Left lobe of liver (tissue), 2 donors: ENCODE measurements around the gene CDKL4. TPM values are rescaled to one million over a fixed set of nuclear protein-coding genes. Genes with fewer than 3 reads are reported as not detected.
"Not testable (repeated sequence)": the region's sequence is repeated elsewhere in the genome, so short reads cannot be mapped to it uniquely, and the experiment has no call there.

Experiments
- ATAC-seq: fragments of 200-7000 bp; cut with Tn5 transposase; one replicate; pipeline ENCODE4 v1.9.1; 2020; ENCODE audit warnings: mild to moderate bottlenecking, moderate library complexity
- DNase-seq: peaks from one replicate; pipeline ENCODE4 v3.0.0-alpha.2; 2020; ENCODE audit warnings: low spot score
- total RNA-seq: library from RNA; stranded (reverse); gene quantifications from one replicate; pipeline ENCODE4 v1.2.1, GENCODE V29; 2021
- donor health status: DM: no; HTN: no; CAD: no; lungs with moderate emphysema.
- donor health status: DM: no; HTN: yes; CAD: no.

The CDKL4 gene
- total RNA-seq, 1 donor from 2014 or later = not detected

DNA sequence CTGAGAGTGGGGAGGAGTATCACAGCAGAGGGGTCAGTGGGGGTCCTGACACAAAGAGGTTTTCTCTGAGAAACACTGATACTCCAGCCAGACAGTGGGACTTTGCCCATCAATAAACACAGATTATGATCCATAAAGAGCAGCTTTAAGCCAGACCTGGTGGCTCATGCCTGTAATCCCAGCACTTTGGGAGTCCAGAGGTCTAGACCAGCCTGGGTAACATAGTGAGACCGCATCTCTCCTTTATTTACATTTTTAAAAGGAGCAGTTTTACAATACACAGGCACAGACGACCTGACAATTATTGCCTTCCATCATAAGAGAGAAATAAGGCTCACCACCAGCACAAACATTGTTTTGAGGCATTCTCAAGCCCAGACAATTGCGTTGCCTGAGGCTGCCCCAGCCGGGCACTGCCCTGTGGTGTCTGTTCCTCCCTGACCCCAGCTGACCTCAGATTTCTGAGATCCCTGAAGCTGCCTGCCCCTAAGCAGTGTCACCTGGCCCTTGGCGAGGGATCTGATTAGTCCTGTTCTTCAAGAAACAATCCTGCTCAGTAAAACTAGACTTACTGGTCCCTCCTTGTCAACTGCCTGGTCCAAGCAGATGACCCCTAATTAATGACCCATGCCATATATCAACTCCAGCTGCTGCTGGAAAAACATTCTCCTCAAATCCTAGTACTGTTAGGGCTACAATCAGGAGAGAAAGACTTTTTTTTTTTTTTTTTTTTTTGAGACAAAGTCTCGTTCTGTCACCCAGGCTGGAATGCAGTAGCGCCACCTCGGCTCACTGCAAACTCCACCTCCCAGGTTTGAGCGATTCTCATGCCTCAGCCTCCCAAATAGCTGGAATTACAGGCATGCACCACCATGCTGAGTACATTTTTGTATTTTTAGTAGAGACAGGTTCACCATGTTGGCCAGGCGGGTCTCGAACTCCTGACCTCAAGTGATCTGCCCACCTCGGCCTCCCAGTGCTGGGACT is 63.5 kb downstream of the CDKL4 start:
- no peak for DNase-seq
- no peak for ATAC-seq

DNA sequence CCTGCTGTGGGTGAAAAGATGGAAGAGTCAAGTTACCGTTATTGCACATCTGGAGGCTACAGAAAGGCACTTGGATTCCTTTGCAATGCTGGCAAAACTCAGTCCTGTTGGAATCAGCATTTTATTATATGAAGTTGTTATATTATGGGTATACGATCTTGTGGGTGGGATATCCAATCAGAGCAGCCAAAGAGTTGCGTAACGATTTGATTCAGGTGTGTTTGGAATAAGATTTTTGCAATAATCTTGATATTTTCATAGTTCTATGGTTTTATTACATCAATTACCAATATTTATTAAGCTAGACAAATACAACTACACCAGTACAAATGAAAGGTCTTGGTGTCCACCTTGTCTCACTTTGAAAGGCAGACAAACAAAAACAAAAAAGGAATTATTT is 65.0 kb downstream of the CDKL4 start:
- ATAC-seq (no peak), DNase-seq (no peak)

DNA sequence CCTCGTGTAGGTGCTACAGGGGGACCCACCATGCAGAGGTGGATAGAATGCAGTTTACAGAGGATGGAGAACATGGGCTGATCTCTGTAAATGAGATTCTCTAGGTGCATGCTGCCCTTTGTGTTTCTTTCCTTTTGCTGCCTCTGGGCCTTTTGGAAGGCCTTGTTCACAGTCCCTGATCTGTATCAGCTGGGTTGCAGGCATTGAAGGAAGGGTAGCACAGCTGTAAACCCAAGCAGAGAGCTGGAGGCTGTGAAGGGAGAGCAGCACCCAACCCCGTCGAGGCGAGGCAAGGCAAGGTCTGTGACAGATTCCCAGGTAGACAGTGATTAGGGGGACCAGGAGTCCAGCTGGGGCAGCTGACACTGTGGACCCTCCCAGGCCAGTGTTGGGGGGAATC is 66.8 kb downstream of the CDKL4 start:
- DNase-seq (no peak), ATAC-seq (no peak)

DNA sequence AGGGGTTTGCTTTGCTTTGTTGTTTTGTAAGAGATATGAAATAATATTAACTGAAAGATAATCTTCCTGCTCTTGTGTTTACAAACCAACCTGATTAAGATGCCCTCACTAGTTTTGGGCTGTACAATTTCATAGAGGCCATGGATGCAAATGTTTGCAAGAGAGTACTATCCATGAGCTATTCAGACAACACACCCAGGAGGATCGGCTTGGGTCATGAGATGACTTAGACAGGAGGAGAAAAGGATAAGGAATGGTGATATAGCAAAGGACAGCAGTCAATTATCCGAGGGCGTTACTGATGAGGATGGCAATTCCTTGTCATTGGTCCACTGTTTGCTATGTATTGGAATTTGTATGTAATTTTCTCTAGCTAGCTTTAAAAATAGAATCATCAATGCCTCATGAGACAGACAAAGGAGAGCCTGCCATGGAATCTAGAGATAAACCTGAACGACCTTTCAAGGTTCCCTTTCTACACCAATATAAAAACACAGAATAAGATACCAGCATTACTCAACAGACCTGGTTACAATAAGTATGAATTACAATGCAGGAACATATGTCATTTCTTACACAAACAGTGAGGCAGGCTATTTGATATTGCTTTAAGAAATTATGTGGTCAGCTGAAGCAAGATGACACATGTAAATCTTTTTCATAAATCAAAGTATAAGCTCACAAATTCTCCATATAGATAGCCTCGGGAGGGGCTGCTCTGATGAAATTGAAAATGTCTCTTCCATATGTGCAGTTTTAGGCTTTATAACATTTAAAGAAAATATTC is 68.6 kb downstream of the CDKL4 start:
- ATAC-seq (no peak), DNase-seq (no peak)

DNA sequence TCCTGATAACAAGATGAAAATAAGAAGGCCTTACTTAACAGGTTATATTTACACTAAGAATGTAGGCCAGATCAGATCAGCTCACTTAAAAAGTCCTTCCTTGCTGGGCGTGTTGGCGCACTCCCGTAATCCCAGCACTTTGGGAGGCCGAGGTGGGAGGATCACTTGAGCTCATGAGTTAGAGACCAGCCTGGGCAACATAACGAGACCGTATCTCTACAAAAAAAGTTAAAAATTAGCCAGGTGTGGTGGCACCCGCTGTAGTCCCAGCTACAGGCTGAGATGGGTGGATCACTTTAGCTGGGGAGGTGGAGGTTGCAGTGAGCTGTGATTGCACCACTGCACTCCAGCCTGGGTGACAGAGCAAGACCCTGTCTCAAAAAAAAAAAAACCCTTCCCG is 69.7 kb downstream of the CDKL4 start:
- DNase-seq (no peak), ATAC-seq (no peak)

DNA sequence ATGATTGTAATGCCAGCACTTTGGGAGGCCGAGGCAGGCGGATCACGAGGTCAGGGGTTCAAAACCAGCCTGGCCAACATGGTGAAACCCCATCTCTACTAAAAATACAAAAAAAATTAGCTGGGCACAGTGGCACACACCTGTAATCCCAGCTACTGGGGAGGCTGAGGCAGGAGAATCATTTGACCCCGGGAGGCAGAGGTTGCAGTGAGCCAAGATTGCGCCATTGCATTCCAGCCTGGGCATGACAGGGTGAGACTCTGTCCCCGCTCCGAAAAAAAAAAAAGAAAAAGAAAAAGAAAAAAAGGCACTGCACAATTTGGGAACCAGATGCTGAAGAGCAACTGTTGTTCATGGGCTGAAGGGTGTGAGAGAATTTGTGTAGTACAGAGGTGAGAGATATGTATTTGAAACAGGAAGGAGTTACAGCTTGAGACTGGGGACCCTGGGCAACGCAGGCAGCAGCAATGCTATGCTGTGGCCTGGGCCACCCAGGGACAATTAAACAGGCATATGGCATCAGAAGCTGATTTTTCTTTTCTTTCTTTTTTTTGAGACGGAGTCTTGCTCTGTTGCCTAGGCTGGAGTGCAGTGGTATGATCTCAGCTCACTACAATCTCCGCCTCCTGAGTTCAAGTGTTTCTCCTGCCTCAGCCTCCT is 71.6 kb downstream of the CDKL4 start:
- DNase-seq, ATAC-seq: not testable (repeated sequence)

DNA sequence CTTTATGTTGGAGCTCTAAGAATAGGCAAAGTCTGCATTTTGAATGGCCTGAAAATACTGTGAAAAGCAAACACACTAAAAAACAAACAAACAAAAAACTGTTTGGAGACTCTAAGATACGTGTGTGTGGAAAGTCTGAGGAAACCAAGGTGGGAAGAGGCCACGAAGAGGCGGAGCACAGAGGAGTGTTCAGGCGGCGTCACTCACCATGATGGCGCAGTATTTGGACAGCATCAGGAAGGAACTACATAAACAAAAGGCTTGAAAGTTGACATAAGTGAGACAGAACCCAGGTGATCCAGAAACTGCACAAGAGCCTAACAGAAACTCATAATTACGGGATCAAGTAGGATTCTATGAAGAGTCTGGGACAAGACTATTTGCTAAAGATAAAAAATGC is 72.1 kb downstream of the CDKL4 start:
- no peak for ATAC-seq

DNA sequence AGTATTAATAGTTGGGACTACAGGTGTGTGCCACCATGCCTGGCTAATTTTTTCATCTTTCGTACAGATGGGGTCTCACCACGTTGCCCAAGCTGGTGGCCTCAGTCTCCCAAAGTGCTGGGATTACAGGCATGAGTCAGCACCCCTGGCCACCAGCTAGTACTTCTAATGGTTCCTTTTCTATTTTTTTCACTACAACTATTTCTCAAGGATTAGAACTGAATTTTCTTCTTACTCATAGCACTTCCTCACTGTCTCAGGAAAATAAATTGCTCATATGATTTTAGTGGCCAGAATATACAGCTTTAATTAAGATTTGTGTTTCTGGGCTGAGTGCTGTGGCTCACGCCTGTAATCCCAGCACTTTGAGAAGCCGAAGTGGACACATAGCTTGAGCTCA is 79.7 kb downstream of the CDKL4 start:
- ATAC-seq (no peak), DNase-seq (no peak)

More for the DNA sequence above, 72.1 kb downstream of the CDKL4 start:
- no peak for DNase-seq

DNA sequence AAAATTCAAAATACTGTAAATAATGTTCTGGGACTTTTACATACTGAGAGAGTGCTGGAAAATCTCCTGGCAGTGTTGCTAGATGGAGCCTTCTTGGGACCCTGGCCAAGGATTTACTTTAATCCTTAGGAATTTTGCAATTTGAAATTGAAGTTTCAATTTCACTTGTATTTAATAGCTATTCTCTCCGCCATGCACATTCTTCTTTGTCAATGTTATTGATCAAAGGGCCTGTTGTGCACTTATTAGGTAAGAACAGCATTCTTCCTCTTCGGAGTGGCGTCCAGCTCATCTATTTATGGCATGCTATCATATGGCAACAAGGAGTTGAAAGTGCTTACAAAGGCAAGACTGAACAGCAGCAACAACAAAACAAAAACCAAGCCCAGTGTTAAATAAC is 82.8 kb downstream of the CDKL4 start:
- no peak for ATAC-seq

DNA sequence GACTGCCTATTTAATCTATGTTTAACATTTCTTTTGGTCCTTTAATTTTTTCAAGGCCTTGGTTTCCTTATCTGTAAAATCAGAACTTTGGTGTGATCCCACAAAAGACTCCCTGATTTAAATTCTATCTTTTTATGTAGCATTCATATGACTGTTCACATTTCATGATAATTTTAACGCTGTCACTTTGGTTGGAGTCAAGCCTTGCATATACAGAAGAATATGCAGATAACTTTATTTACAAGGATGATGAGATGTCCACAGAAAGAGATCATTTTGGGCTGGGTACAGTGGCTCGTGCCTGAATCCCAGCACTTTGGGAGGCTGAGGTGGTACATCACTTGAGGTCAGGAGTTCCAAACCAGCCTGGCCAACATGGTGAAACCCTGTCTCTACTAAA is 84.5 kb downstream of the CDKL4 start:
- DNase-seq (no peak), ATAC-seq (no peak)

More for the DNA sequence above, 82.8 kb downstream of the CDKL4 start:
- DNase-seq = no peak

DNA sequence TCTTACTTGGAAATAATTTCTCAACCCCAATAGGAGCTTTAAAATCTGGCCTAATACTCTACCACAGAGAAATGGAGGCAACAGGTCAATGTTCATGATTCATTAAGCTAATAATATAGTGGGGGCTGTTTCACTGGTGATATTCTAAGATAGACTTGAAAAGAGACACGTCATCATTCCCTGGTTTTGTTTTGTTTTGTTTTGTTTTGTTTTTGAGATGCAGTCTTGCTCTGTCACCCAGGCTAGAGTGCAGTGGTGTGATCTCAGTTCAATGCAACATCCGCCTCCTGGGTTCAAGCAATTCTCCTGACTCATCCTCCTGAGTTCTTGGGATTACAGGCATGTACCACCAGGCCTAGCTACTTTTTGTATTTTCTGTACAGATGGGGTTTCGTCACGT is 85.4 kb downstream of the CDKL4 start:
- no peak for ATAC-seq
- no peak for DNase-seq

DNA sequence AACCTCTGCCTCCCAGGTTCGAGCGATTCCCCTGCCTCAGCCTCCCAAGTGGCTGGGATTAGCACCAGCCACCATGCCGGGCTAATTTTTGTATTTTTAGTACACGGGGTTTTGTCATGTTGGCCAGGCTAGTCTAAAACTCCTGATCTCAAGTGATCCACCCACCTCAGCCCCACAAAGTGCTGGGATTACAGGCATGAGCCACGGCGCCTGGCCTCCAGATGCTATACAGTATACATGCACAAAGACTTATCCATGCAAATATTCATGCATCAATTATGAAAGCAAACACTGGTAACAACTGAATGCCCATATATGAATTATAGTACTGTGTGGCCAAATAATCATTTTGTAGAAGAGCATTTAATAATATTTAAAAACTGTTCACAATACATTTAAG is 86.9 kb downstream of the CDKL4 start:
- DNase-seq (no peak), ATAC-seq (no peak)

DNA sequence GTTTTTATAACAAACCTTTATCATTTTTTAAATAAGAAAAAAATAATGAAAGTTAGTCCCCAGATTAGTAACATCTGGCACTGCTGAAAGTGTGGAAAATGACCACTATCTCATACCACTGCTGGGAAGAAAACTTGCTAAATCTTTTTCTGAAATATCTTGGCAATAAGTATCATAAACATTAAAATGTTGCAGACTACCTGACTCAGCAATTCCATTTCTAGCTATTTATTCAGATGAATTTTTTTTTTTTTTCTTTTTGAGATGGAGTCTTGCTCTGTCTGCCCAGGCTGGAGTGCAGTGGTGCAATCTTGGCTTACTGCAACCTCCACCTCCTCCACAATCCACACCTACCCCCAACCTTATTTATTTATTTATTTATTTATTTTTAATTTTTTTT is 87.7 kb downstream of the CDKL4 start:
- no peak for ATAC-seq

DNA sequence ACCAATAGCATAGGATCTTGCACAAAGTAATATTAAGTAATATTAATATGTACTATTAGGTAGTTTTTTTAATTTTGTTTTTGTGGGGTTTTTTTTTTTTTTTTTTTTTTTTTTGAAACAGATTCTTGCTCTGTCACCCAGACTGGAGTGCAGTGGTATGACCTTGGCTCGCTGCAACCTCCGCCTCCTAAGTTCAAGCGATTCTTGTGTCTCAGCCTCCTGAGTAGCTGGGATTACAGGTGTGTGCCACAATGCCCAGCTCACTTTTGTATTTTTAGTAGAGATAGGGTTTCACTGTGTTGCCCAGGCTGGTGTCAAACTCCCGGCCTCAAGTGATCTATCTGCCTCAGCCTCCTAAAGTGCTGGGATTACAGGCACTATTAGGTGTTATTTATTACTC is 88.2 kb downstream of the CDKL4 start:
- not testable (repeated sequence) for DNase-seq

More for the DNA sequence above, 87.7 kb downstream of the CDKL4 start:
- DNase-seq = no peak

DNA sequence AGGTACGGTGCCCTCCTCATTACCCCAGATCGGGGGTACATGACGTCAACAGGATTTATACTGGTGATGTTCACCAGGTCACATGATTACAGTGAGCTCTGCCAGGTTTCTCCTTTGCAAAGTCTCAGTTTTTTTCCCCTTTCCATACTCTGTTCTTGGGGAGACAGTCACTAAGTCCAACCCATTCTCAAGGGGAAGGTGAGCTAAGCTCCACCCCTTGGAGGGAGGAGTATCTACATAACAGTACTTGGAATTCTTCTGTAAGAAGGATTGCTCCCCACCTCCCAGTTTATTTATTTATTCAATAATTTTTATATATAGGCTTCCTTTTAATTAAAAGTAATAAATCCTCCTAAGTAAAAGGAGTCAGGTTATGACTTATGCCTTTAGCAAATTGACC is 88.8 kb downstream of the CDKL4 start:
- DNase-seq = no peak
- ATAC-seq = no peak

More for the DNA sequence above, 88.2 kb downstream of the CDKL4 start:
- ATAC-seq = not testable (repeated sequence)

DNA sequence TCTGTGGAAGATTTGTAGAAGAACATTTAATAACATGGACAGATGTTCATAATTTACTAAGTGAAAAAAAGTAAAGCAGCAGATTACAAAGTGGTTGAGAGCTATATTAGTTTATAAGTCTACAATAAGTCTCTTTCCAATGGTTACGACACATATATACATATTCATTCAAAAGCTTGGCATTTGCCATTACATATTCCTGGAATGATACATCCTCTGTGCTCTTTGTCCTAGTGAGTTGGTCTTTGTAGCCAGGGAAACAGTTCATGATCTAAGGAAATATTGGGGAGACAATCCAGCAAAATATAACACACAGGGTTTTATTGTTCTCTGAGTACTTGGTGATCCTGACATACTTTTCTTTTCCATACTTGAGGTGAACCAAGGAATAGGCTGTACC is 90.5 kb downstream of the CDKL4 start:
- ATAC-seq (no peak), DNase-seq (no peak)

DNA sequence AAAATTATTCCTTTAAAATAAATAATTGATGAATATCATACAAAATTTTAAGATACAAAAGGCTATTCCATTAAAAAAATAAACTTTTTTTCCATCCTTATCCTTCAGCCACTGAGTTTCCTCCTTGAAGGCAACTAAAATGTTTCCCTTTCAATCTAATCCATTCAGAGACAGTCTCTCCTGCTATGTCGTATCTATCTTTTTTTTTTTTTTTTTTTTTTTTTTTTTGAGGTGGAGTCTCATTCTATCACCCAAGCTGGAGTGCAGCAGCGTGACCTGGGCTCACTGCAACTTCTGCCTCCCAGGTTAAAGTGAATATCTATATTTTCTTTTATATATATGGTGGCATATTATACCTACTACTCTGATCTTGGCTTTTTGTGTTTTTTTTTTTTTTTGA is 91.3 kb downstream of the CDKL4 start:
- no peak for ATAC-seq

DNA sequence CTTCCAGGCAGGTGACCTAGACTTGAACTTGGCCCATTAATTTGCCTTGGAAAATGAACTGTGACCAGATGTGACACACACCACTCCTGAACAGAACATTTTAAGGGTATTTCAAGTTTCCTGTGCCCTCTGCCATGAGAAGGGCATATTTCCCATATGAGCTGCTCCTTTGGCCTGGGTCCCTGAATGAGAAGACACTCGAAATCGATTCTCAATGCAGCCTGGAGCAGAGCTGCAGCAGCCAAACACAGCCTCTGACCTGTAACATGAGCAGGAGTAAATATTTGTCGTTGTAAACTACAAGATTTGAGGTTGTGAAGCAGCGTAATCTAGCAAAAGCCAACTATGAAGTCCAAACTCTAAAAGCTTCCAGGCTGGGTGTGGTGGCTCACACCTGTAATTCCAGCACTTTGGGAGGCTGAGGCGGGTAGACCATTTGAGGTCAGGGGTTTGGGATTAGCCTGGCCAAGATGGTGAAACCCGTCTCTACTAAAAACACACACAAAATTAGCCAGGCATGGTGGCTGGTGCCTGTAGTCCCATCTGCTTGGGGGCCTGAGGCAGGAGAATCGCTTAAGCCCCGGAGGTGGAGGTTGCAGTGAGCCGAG is 92.8 kb downstream of the CDKL4 start:
- DNase-seq (no peak), ATAC-seq (peak; percentile 92)

More for the DNA sequence above, 91.3 kb downstream of the CDKL4 start:
- no peak for DNase-seq

DNA sequence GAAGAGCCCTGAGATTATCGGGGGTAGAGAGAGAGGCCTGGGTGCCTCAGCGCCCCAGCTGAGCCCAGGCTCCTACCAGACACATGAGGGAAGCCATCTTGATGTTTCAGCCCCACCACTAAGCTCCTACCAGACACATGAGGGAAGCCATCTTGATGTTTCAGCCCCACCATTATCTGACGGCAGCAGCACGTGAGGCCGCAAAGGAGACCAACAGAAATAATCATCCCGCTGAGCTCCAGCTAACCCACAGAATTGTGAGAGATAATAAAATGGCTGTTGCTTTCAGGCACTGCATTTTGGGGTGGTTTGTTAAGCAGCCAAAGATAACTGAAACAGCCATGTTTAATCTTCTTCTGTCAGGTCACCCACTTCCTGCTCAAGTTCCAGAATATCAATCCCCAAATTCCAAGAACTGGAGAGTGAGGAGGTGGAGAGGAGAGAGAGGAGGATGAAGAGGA is 93.6 kb downstream of the CDKL4 start:
- no peak for ATAC-seq
- DNase-seq = no peak

DNA sequence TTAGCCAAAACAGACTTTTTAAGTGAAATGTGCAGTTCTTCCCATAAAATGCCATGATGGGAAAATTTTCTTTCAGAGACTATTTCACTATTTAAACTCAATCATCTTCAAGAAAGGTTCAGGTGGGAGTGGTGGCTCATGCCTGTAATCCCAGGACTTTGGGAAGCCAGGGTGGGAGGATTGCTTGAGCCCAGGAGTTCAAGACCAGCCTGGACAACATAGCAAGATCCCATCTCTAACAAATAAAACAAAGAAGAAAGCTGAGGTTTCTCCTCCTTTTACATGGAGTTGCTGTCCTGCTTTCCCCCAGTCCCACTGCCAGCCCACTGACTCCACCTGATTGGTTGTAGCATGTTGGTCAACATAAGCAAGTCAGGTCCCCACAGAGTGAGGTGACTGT is 97.1 kb downstream of the CDKL4 start:
- DNase-seq (no peak), ATAC-seq (no peak)
